KMS-11 (cell line): ENCODE results near the gene CORO7.

ENCODE experiments used
- H2AFZ ChIP-seq: fragments of 200-600 bp; sonication (generic); 2 replicates; pipeline ENCODE4 v1.6.1; 2016; ENCODE audit warnings: antibody characterized with exemption, mixed run types, low read depth
- H3K27ac ChIP-seq: fragments of 200-600 bp; sonication (generic); 2 replicates; pipeline ENCODE4 v1.6.1; 2016; ENCODE audit warnings: mild to moderate bottlenecking, mixed run types
- H3K27me3 ChIP-seq: fragments of 200-600 bp; sonication (generic); 2 replicates; pipeline ENCODE4 v1.6.1; 2017; ENCODE audit warnings: mild to moderate bottlenecking, low read depth, mixed run types, moderate library complexity; ENCODE audit not compliant: insufficient read depth
- H3K36me3 ChIP-seq: fragments of 200-600 bp; sonication (generic); 2 replicates; pipeline ENCODE4 v1.6.1; 2017; ENCODE audit warnings: mild to moderate bottlenecking, mixed run types; ENCODE audit not compliant: insufficient read depth
- H3K4me1 ChIP-seq: fragments of 200-600 bp; sonication (generic); 2 replicates; pipeline ENCODE4 v1.6.1; 2016; ENCODE audit warnings: mild to moderate bottlenecking, low read depth, mixed run types; ENCODE audit not compliant: poor library complexity, severe bottlenecking
- H3K4me2 ChIP-seq: fragments of 200-600 bp; sonication (generic); 2 replicates; pipeline ENCODE4 v1.7.0; 2016; ENCODE audit warnings: mild to moderate bottlenecking, mixed run types
- H3K4me3 ChIP-seq: fragments of 200-600 bp; sonication (generic); IDR thresholded peaks from 2 replicates; pipeline ENCODE4 v1.6.1; 2017; ENCODE audit warnings: low read depth, low read length, mixed read lengths; ENCODE audit not compliant: insufficient read depth
- H3K79me2 ChIP-seq: fragments of 200-600 bp; sonication (generic); 2 replicates; pipeline ENCODE4 v1.6.1; 2016; ENCODE audit warnings: low read depth, mixed run types; ENCODE audit not compliant: insufficient read depth
- H3K9ac ChIP-seq: fragments of 200-600 bp; sonication (generic); 2 replicates; pipeline ENCODE4 v1.6.1; 2016; ENCODE audit warnings: mild to moderate bottlenecking, mixed run types
- H4K20me1 ChIP-seq: fragments of 200-600 bp; sonication (generic); 2 replicates; pipeline ENCODE4 v1.6.1; 2016; ENCODE audit warnings: mild to moderate bottlenecking, mixed run types; ENCODE audit not compliant: insufficient read depth
- CTCF ChIP-seq: fragments of 200-600 bp; sonication (generic); conservative IDR thresholded peaks from 2 replicates; pipeline ENCODE4 v1.6.1; 2017; ENCODE audit warnings: low read depth, mild to moderate bottlenecking, antibody characterized with exemption, low read length, moderate library complexity, mixed read lengths

The CORO7 gene

GRCh38 chr16:4442371-4442770 lies 26.0 kb upstream of the CORO7 start:
- Histone ChIP-seq H3K9ac (no peak overlapping the region), H3K4me2 (no peak overlapping the region), H3K36me3 (peaks cover 34% of the 10 kb centered on the region; the same call in 1 of the 2 replicates), H3K27ac (no peak overlapping the region), H2AFZ (no peak overlapping the region), H3K4me1 (no peaks in the 10 kb centered on the region), H3K79me2 (no peaks in the 10 kb centered on the region; the same call in 1 of the 2 replicates), H4K20me1 (no peaks in the 10 kb centered on the region; the same call in 1 of the 2 replicates), H3K27me3 (no peaks in the 10 kb centered on the region), H3K4me3 (no peak overlapping the region)
- no peak for TF ChIP-seq CTCF

- Histone ChIP-seq H3K4me2 (no peak overlapping the region), H3K9ac (no peak overlapping the region), H3K36me3 (peaks cover 15% of the 10 kb centered on the region; the same call in 1 of the 2 replicates), H2AFZ (no peak overlapping the region), H3K27ac (no peak overlapping the region), H3K79me2 (peaks cover 13% of the 10 kb centered on the region), H4K20me1 (no peaks in the 10 kb centered on the region; the same call in 1 of the 2 replicates), H3K4me3 (no peak overlapping the region), H3K27me3 (no peaks in the 10 kb centered on the region), H3K4me1 (no peaks in the 10 kb centered on the region)
- no peak for TF ChIP-seq CTCF
These were observed 21.0 kb upstream of the CORO7 start for GRCh38 chr16:4437366-4437765.

GRCh38 chr16:4435337-4436067 lies 19.1 kb upstream of the CORO7 start:
- Histone ChIP-seq H2AFZ (no peak overlapping the region), H3K9ac (no peak overlapping the region), H4K20me1 (no peaks in the 10 kb centered on the region), H3K79me2 (peaks cover 31% of the 10 kb centered on the region), H3K4me3 (no peak overlapping the region), H3K36me3 (peaks cover 14% of the 10 kb centered on the region; the same call in 1 of the 2 replicates), H3K4me1 (no peaks in the 10 kb centered on the region), H3K4me2 (no peak overlapping the region), H3K27ac (no peak overlapping the region), H3K27me3 (no peaks in the 10 kb centered on the region)
- TF ChIP-seq CTCF: no peak

- TF ChIP-seq CTCF: no peak
- Histone ChIP-seq H3K4me3 (no peak overlapping the region), H3K36me3 (peaks cover 14% of the 10 kb centered on the region; the same call in 1 of the 2 replicates), H2AFZ (no peak overlapping the region), H3K9ac (no peak overlapping the region), H3K27me3 (no peaks in the 10 kb centered on the region), H3K79me2 (peaks cover 45% of the 10 kb centered on the region), H3K4me2 (no peak overlapping the region), H3K27ac (no peak overlapping the region), H4K20me1 (no peaks in the 10 kb centered on the region), H3K4me1 (no peaks in the 10 kb centered on the region)
These were observed 17.8 kb upstream of the CORO7 start for GRCh38 chr16:4433914-4434787.
